Stomach (tissue), 4 donors: Measurements from ENCODE around the gene ZNF330.

Experiments used
- EP300 ChIP-seq: sonication (generic); formaldehyde crosslinking; IDR thresholded peaks from one replicate; pipeline ENCODE4 v1.6.1; 2017; ENCODE audit warnings: antibody characterized with exemption
- POLR2A ChIP-seq, 4 donors: fragments of 450-650 bp; IDR thresholded peaks; one replicate each; pipeline ENCODE4 v1.6.1; 2016; ENCODE audit warnings: antibody characterized with exemption in 4 of 4, control low read depth in 2 of 4, mild to moderate bottlenecking in 1 of 4, moderate library complexity in 1 of 4
- TF ChIP-seq, protein P1 (sequence below), 7 experiments: fragments of 450-650 bp in 4 of 7; fragments of 200-600 bp in 3 of 7; sonication (generic) in 3 of 7; IDR thresholded peaks; one replicate each; pipeline ENCODE4 v1.5.1; 2016 to 2019; ENCODE audit warnings: antibody characterized with exemption in 7 of 7, control low read depth in 2 of 7, mild to moderate bottlenecking in 1 of 7

DNA sequence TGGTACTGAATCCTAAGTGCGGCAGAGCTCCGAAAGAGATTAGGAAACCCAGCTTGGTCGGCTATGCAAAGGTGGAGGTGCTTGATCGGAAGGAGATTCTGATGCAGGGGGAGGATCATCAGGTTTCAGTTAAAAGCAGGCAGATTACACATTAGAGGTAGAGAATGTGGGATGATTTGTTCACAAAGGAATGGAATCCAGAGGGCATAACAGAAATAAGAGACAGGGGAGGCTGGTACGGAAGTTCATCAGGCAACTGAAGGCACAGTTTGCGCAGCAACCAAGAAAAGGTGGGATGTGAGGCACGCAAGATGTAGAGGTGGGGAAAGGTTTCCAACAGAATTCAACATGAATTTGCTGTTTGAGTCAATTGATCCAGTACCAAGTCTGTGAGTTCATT is 424 bp upstream of the ZNF330 start:
- TF ChIP-seq, protein P1, sequence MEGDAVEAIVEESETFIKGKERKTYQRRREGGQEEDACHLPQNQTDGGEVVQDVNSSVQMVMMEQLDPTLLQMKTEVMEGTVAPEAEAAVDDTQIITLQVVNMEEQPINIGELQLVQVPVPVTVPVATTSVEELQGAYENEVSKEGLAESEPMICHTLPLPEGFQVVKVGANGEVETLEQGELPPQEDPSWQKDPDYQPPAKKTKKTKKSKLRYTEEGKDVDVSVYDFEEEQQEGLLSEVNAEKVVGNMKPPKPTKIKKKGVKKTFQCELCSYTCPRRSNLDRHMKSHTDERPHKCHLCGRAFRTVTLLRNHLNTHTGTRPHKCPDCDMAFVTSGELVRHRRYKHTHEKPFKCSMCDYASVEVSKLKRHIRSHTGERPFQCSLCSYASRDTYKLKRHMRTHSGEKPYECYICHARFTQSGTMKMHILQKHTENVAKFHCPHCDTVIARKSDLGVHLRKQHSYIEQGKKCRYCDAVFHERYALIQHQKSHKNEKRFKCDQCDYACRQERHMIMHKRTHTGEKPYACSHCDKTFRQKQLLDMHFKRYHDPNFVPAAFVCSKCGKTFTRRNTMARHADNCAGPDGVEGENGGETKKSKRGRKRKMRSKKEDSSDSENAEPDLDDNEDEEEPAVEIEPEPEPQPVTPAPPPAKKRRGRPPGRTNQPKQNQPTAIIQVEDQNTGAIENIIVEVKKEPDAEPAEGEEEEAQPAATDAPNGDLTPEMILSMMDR (IDR thresholded peaks at IDR 0.05), result no peak
- no peak for TF ChIP-seq EP300
- TF ChIP-seq POLR2A (IDR thresholded peaks at IDR 0.05), result no peak
